Adipocyte (in vitro differentiated cells): ENCODE results near the gene CABLES1.

Experiments used
- DNase-seq: peaks from one replicate; pipeline ENCODE4 v3.0.0-alpha.2; 2015; ENCODE audit warnings: low read depth
- H3K27me3 ChIP-seq: replicated peaks from 2 replicates; pipeline ENCODE4 v1.7.0; 2013; ENCODE audit warnings: mild to moderate bottlenecking, low read length, moderate library complexity; ENCODE audit not compliant: control insufficient read depth, insufficient read depth
- H3K36me3 ChIP-seq: 2 replicates; pipeline ENCODE4 v1.7.0; 2013; ENCODE audit warnings: low read length, mild to moderate bottlenecking, moderate library complexity; ENCODE audit not compliant: control insufficient read depth, insufficient read depth, severe bottlenecking
- H3K4me1 ChIP-seq: 2 replicates; pipeline ENCODE4 v1.7.0; 2013; ENCODE audit warnings: mild to moderate bottlenecking, low read length, moderate library complexity; ENCODE audit not compliant: control insufficient read depth, insufficient read depth
- H3K4me3 ChIP-seq: 2 replicates; pipeline ENCODE4 v1.7.0; 2013; ENCODE audit warnings: mild to moderate bottlenecking, low read length, moderate library complexity
- H3K9ac ChIP-seq: 2 replicates; pipeline ENCODE4 v1.7.0; 2013; ENCODE audit warnings: mild to moderate bottlenecking, low read length, moderate library complexity
- H3K9me3 ChIP-seq: 2 replicates; pipeline ENCODE4 v1.7.0; 2013; ENCODE audit warnings: mild to moderate bottlenecking, low read length, moderate library complexity; ENCODE audit not compliant: control insufficient read depth

CABLES1 gene

GRCh38 chr18:23189768-23190661 lies 54.7 kb downstream of the CABLES1 start:
- Histone ChIP-seq H3K27me3 (no peaks in the 10 kb centered on the region), H3K9ac (no peak overlapping the region), H3K9me3 (no peaks in the 10 kb centered on the region), H3K36me3 (peaks cover 31% of the 10 kb centered on the region), H3K4me3 (no peak overlapping the region), H3K4me1 (peaks cover 45% of the 10 kb centered on the region)
- DNase-seq, result no peak

- Histone ChIP-seq H3K36me3 (peaks cover 41% of the 10 kb centered on the region), H3K4me3 (no peak overlapping the region), H3K9me3 (no peaks in the 10 kb centered on the region), H3K9ac (no peak overlapping the region), H3K27me3 (no peaks in the 10 kb centered on the region), H3K4me1 (peaks cover 51% of the 10 kb centered on the region)
- DNase-seq, result no peak
These were observed 55.9 kb downstream of the CABLES1 start for GRCh38 chr18:23191232-23191631.

- no peaks in the 10 kb centered on the region for H3K9me3 ChIP-seq
These were observed 58.5 kb downstream of the CABLES1 start for GRCh38 chr18:23193742-23194141.

GRCh38 chr18:23194155-23194996 lies 59.1 kb downstream of the CABLES1 start:
- no peak for DNase-seq
- peaks cover 61% of the 10 kb centered on the region for H3K36me3 ChIP-seq
- peak overlapping the region; percentile 30 for H3K9ac ChIP-seq
- no peaks in the 10 kb centered on the region for H3K9me3 ChIP-seq
- H3K4me3 ChIP-seq, result peak overlapping the region; percentile 59
- H3K4me1 ChIP-seq, result peaks cover 36% of the 10 kb centered on the region
- H3K27me3 ChIP-seq, result no peaks in the 10 kb centered on the region

More at GRCh38 chr18:23193742-23194141, 58.5 kb downstream of the CABLES1 start:
- peak overlapping the region; percentile 19 for H3K9ac ChIP-seq
- peaks cover 39% of the 10 kb centered on the region for H3K4me1 ChIP-seq
- H3K36me3 ChIP-seq, result peaks cover 61% of the 10 kb centered on the region
- H3K27me3 ChIP-seq, result no peaks in the 10 kb centered on the region
- no peak for DNase-seq
- H3K4me3 ChIP-seq, result no peak overlapping the region

- Histone ChIP-seq H3K4me1 (peaks cover 38% of the 10 kb centered on the region), H3K4me3 (no peak overlapping the region), H3K9ac (peak overlapping the region; percentile 30), H3K9me3 (no peaks in the 10 kb centered on the region), H3K27me3 (no peaks in the 10 kb centered on the region), H3K36me3 (peaks cover 58% of the 10 kb centered on the region)
- no peak for DNase-seq
These were observed 60.0 kb downstream of the CABLES1 start for GRCh38 chr18:23194997-23195957.

- Histone ChIP-seq H3K9me3 (no peaks in the 10 kb centered on the region), H3K27me3 (no peaks in the 10 kb centered on the region), H3K4me3 (no peak overlapping the region), H3K4me1 (peaks cover 43% of the 10 kb centered on the region), H3K36me3 (peaks cover 47% of the 10 kb centered on the region), H3K9ac (no peak overlapping the region)
- no peak for DNase-seq
These were observed 61.1 kb downstream of the CABLES1 start for GRCh38 chr18:23196119-23197007.

GRCh38 chr18:23198217-23198845 lies 63.0 kb downstream of the CABLES1 start:
- H3K4me3 ChIP-seq, result no peak overlapping the region
- H3K9ac ChIP-seq, result no peak overlapping the region
- H3K4me1 ChIP-seq, result peaks cover 37% of the 10 kb centered on the region
- DNase-seq, result no peak
- H3K36me3 ChIP-seq, result peaks cover 55% of the 10 kb centered on the region
- no peaks in the 10 kb centered on the region for H3K9me3 ChIP-seq
- H3K27me3 ChIP-seq, result no peaks in the 10 kb centered on the region

- Histone ChIP-seq H3K27me3 (no peaks in the 10 kb centered on the region), H3K36me3 (peaks cover 63% of the 10 kb centered on the region), H3K4me1 (peaks cover 17% of the 10 kb centered on the region), H3K9ac (no peak overlapping the region), H3K9me3 (peaks cover 10% of the 10 kb centered on the region), H3K4me3 (no peak overlapping the region)
- no peak for DNase-seq
These were observed 65.5 kb downstream of the CABLES1 start for GRCh38 chr18:23200756-23201155.

- peaks cover 53% of the 10 kb centered on the region for H3K36me3 ChIP-seq
- no peak overlapping the region for H3K4me3 ChIP-seq
- no peak overlapping the region for H3K9ac ChIP-seq
- peaks cover 10% of the 10 kb centered on the region for H3K9me3 ChIP-seq
- peaks cover 17% of the 10 kb centered on the region for H3K4me1 ChIP-seq
- DNase-seq, result no peak
- no peaks in the 10 kb centered on the region for H3K27me3 ChIP-seq
These were observed 66.5 kb downstream of the CABLES1 start for GRCh38 chr18:23201741-23202140.
